SIG-M5 treated with dmso at 0.1 percent for 504 hours (cell line): ENCODE data around the gene LAMB1.
"Not testable (repeated sequence)": the region's sequence is repeated elsewhere in the genome, so short reads cannot be mapped to it uniquely, and the experiment has no call there.

Experiments used
- DNase-seq: peaks from one replicate; lab custom pipeline; 2025; ENCODE audit not compliant: unreplicated experiment; lab: John Stamatoyannopoulos, UW

LAMB1 gene

GRCh38 chr7:107973861-107974260, 29.1 kb downstream of the LAMB1 start:
- DNase-seq = no peak

GRCh38 chr7:107972941-107973376, 30.0 kb downstream of the LAMB1 start:
- DNase-seq = no peak

- no peak for DNase-seq
Observed at GRCh38 chr7:107972075-107972482, 30.9 kb downstream of the LAMB1 start.

GRCh38 chr7:107971613-107972012, 31.3 kb downstream of the LAMB1 start:
- no peak for DNase-seq

GRCh38 chr7:107971100-107971499, 31.9 kb downstream of the LAMB1 start:
- DNase-seq = no peak

GRCh38 chr7:107969856-107970255, 33.1 kb downstream of the LAMB1 start:
- no peak for DNase-seq

- no peak for DNase-seq
Observed at GRCh38 chr7:107968449-107968848, 34.5 kb downstream of the LAMB1 start.

- peak; percentile 5 for DNase-seq
Observed at GRCh38 chr7:107967420-107967819, 35.5 kb downstream of the LAMB1 start.

- DNase-seq = no peak
Observed at GRCh38 chr7:107966711-107967110, 36.2 kb downstream of the LAMB1 start.

- no peak for DNase-seq
Observed at GRCh38 chr7:107964510-107964909, 38.5 kb downstream of the LAMB1 start.

GRCh38 chr7:107962817-107963216, 40.1 kb downstream of the LAMB1 start:
- DNase-seq = no peak

- no peak for DNase-seq
Observed at GRCh38 chr7:107961405-107961804, 41.6 kb downstream of the LAMB1 start.

- no peak for DNase-seq
Observed at GRCh38 chr7:107960272-107960671, 42.7 kb downstream of the LAMB1 start.

- no peak for DNase-seq
Observed at GRCh38 chr7:107959527-107959898, 43.4 kb downstream of the LAMB1 start.

- no peak for DNase-seq
Observed at GRCh38 chr7:107958764-107959526, 44.0 kb downstream of the LAMB1 start.

- no peak for DNase-seq
Observed at GRCh38 chr7:107957436-107957835, 45.5 kb downstream of the LAMB1 start.

GRCh38 chr7:107956950-107957349, 46.0 kb downstream of the LAMB1 start:
- DNase-seq = not testable (repeated sequence)

- DNase-seq = no peak
Observed at GRCh38 chr7:107955394-107955793, 47.6 kb downstream of the LAMB1 start.

GRCh38 chr7:107953924-107954303, 49.0 kb downstream of the LAMB1 start:
- DNase-seq = no peak

GRCh38 chr7:107953265-107953923, 49.6 kb downstream of the LAMB1 start:
- DNase-seq = no peak

GRCh38 chr7:107951896-107952295, 51.1 kb downstream of the LAMB1 start:
- no peak for DNase-seq

GRCh38 chr7:107951172-107951787, 51.7 kb downstream of the LAMB1 start:
- DNase-seq = no peak
